Central memory CD4-positive, alpha-beta T cell (primary cell): ENCODE measurements around the gene RNF168.
"Not testable (repeated sequence)": the region's sequence is repeated elsewhere in the genome, so short reads cannot be mapped to it uniquely, and the experiment has no call there.

ENCODE experiments used
- DNase-seq: peaks from one replicate; pipeline ENCODE4 v3.0.0; 2022

Gene RNF168

GRCh38 chr3:196463478-196463756 is 40.2 kb downstream of the RNF168 start:
- no peak for DNase-seq

- DNase-seq: not testable (repeated sequence)
These were observed 40.7 kb downstream of the RNF168 start for GRCh38 chr3:196462680-196463477.

- no peak for DNase-seq
These were observed 45.5 kb downstream of the RNF168 start for GRCh38 chr3:196458063-196458462.

- peak; percentile 36 for DNase-seq
These were observed 46.1 kb downstream of the RNF168 start for GRCh38 chr3:196457470-196457869.

- DNase-seq: no peak
These were observed 48.6 kb downstream of the RNF168 start for GRCh38 chr3:196454935-196455334.

- not testable (repeated sequence) for DNase-seq
These were observed 58.2 kb downstream of the RNF168 start for GRCh38 chr3:196445391-196445790.

- DNase-seq: no peak
These were observed 59.1 kb downstream of the RNF168 start for GRCh38 chr3:196444500-196444894.

- DNase-seq: no peak
These were observed 62.9 kb downstream of the RNF168 start for GRCh38 chr3:196440696-196441095.

- no peak for DNase-seq
These were observed 63.5 kb downstream of the RNF168 start for GRCh38 chr3:196440041-196440537.

- peak; percentile 95 for DNase-seq
These were observed 71.3 kb downstream of the RNF168 start, which contains the start of gene UBXN7 for GRCh38 chr3:196432137-196432879. Gene UBXN7, minus strand, starts transcription at chr3:196432427. Its CDS starts 28 bp downstream, at chr3:196432399.

GRCh38 chr3:196431181-196432136 is 72.1 kb downstream of the RNF168 start:
- DNase-seq: peak; percentile 21

- DNase-seq: no peak
These were observed 75.5 kb downstream of the RNF168 start for GRCh38 chr3:196428041-196428440.

GRCh38 chr3:196424421-196424820 is 79.1 kb downstream of the RNF168 start:
- DNase-seq: not testable (repeated sequence)

GRCh38 chr3:196423044-196423781 is 80.4 kb downstream of the RNF168 start:
- no peak for DNase-seq

GRCh38 chr3:196421668-196422067 is 81.9 kb downstream of the RNF168 start:
- not testable (repeated sequence) for DNase-seq

- DNase-seq: no peak
These were observed 84.2 kb downstream of the RNF168 start for GRCh38 chr3:196419386-196419785.
